Measurements from ENCODE around the gene ZMYM2.

ZMYM2 gene

GRCh38 chr13:20136781-20137703, 178.5 kb downstream of the ZMYM2 start:
- no peak for DNase-seq

DNA sequence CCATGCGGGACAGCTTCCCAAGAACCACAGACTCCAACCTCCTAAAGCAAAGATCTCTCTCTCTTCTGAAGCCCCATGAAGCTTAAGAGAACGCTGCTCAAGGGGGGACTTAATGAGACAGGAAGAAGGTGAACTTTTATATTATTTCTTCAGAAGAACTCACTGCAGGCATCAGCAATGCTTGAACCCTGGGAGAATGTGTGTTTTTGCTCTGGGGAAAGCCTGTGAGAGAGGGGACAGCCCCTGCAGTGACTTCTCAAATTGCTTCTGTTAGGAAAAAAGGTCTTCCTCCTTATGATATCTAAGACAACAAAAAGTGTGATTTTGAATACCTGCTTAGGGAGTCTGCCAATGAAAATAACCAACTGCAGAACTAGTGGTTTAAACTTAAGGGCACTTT, 179.3 kb downstream of the ZMYM2 start:
- no peak for DNase-seq

GRCh38 chr13:20140487-20140886, 182.0 kb downstream of the ZMYM2 start:
- DNase-seq = no peak
